Measurements from ENCODE around the gene WDR47. TPM values are rescaled to one million over a fixed set of nuclear protein-coding genes. Genes with fewer than 3 reads are reported as not detected.

Gene WDR47
- total RNA-seq: 1 to 10 TPM; 6.9 to 7.6 TPM

- ChIA-PET POLR2A (interaction anchor here (0.7 to 1.1 kb wide), 5 partner anchors 19 to 350 kb away, joined by 3 to 10 read pairs (median 3); partner anchors contain the start of genes PRPF38B and TAF13), CTCF (interaction anchor here (0.6 to 1.6 kb wide), 6 partner anchors 14 to 58 kb away, joined by 3 to 10 read pairs (median 4); partner anchors contain the start of genes TAF13 and TMEM167B)
- DNase-seq (peak; percentile 98), ATAC-seq (peak; percentile 99)
- Mint-ChIP-seq H3K27ac (peak within 1 kb of the TSS; percentile 65), H3K4me1 (peaks cover 16% of the 10 kb centered on the region), H3K9me3 (ENCODE audit: low read depth) (no peaks in the 10 kb centered on the region), H3K4me3 (peak within 1 kb of the TSS; percentile 82), H3K36me3 (ENCODE audit: low read depth) (no peaks in the 10 kb centered on the region), H3K27me3 (no peaks in the 10 kb centered on the region)
- intact Hi-C loops (cut with DNase I, micrococcal nuclease): loop anchor here (1.0 to 5.0 kb wide), 14 partner anchors 34 to 506 kb away; partner anchors contain the start of genes CLCC1 (in 2 of the 2), SARS1 (in 2 of the 2), TMEM167B (in 2 of the 2) and ATXN7L2 (in 1 of the 2)
Observed at GRCh38 chr1:109041621-109042468, at the start of gene WDR47. WDR47 (minus strand) TSS chr1:109042102; CDS start chr1:109023512, 18,590 bp downstream.

GRCh38 chr1:109091078-109091838 lies 49.4 kb upstream of the WDR47 start:
- ChIA-PET CTCF (interaction anchor here (0.7 to 2.8 kb wide), 12 partner anchors 9 to 209 kb away, joined by 3 to 47 read pairs (median 4); partner anchors contain the start of genes ELAPOR1, TAF13 and WDR47), POLR2A (interaction anchor here (0.5 to 2.8 kb wide), 8 partner anchors 9 to 120 kb away, joined by 3 to 19 read pairs (median 4); partner anchors contain the start of genes TAF13 and WDR47)
- Mint-ChIP-seq H3K9me3 (ENCODE audit: low read depth) (no peaks in the 10 kb centered on the region), H3K27ac (peak overlapping the region; percentile 84), H3K36me3 (ENCODE audit: low read depth) (peaks cover 31% of the 10 kb centered on the region), H3K27me3 (no peaks in the 10 kb centered on the region), H3K4me1 (peaks cover 30% of the 10 kb centered on the region), H3K4me3 (peak overlapping the region; percentile 85)
- intact Hi-C loops (cut with DNase I, micrococcal nuclease): loop anchor here (2.0 to 10.0 kb wide), 9 partner anchors 102 to 456 kb away; partner anchors contain the start of genes PSMA5 (in 2 of the 2), STXBP3 (in 2 of the 2), ATXN7L2 (in 1 of the 2) and GNAI3 (in 1 of the 2)
- ATAC-seq (peak; percentile 60), DNase-seq (no peak)

GRCh38 chr1:109090196-109091077 lies 48.5 kb upstream of the WDR47 start, which contains the start of gene TMEM167B:
TMEM167B (plus strand) TSS chr1:109090764; CDS start chr1:109090873, 109 bp downstream.
- intact Hi-C loops (cut with DNase I, micrococcal nuclease): loop anchor here (1.0 to 10.0 kb wide), 17 partner anchors 10 to 457 kb away; partner anchors contain the start of genes PSMA5 (in 2 of the 2), STXBP3 (in 2 of the 2), TAF13 (in 2 of the 2) and WDR47 (in 2 of the 2)
- H3K27ac Mint-ChIP-seq: peak within 1 kb of the TSS; percentile 84
- H3K27me3 Mint-ChIP-seq: no peaks in the 10 kb centered on the region
- H3K36me3 Mint-ChIP-seq (ENCODE audit: low read depth): peaks cover 31% of the 10 kb centered on the region
- peak within 1 kb of the TSS; percentile 85 for H3K4me3 Mint-ChIP-seq
- DNase-seq: peak; percentile 95
- peak; percentile 88 for ATAC-seq
- no peaks in the 10 kb centered on the region for H3K9me3 Mint-ChIP-seq (ENCODE audit: low read depth)
- H3K4me1 Mint-ChIP-seq: peaks cover 30% of the 10 kb centered on the region
- ChIA-PET POLR2A (interaction anchor here (0.5 to 2.8 kb wide), 6 partner anchors 10 to 890 kb away, joined by 3 to 19 read pairs (median 4); partner anchors contain the start of genes HENMT1, SLC25A24 and TAF13), CTCF (interaction anchor here (0.7 to 2.8 kb wide), 9 partner anchors 8 to 208 kb away, joined by 3 to 47 read pairs (median 3); partner anchors contain the start of genes TAF13 and WDR47)

GRCh38 chr1:109089242-109090015 lies 47.5 kb upstream of the WDR47 start:
- CTCF ChIA-PET: interaction anchor here (0.6 to 2.8 kb wide), 6 partner anchors 10 to 189 kb away, joined by 3 to 47 read pairs (median 5); partner anchors contain the start of gene WDR47
- H3K27me3 Mint-ChIP-seq: no peaks in the 10 kb centered on the region
- intact Hi-C loops (cut with DNase I, micrococcal nuclease): loop anchor here (1.0 to 10.0 kb wide), 17 partner anchors 11 to 458 kb away; partner anchors contain the start of genes PSMA5 (in 2 of the 2), STXBP3 (in 2 of the 2), TAF13 (in 2 of the 2) and WDR47 (in 2 of the 2)
- ATAC-seq (peak; percentile 14), DNase-seq (peak; percentile 77)
- no peaks in the 10 kb centered on the region for H3K9me3 Mint-ChIP-seq (ENCODE audit: low read depth)
- H3K4me1 Mint-ChIP-seq: peaks cover 26% of the 10 kb centered on the region
- H3K27ac Mint-ChIP-seq: peak overlapping the region; percentile 84
- POLR2A ChIA-PET: interaction anchor here (0.6 to 2.8 kb wide), 3 partner anchors 11 to 220 kb away, joined by 7 to 19 read pairs (median 10); partner anchors contain the start of gene TAF13
- peak overlapping the region; percentile 85 for H3K4me3 Mint-ChIP-seq
- H3K36me3 Mint-ChIP-seq (ENCODE audit: low read depth): peaks cover 25% of the 10 kb centered on the region

- POLR2A ChIA-PET: no interaction called here
- DNase-seq (no peak), ATAC-seq (peak; percentile 12)
- no peak overlapping the region for H3K4me3 Mint-ChIP-seq
- intact Hi-C loops (cut with DNase I, micrococcal nuclease): no loop called here
- no peaks in the 10 kb centered on the region for H3K27me3 Mint-ChIP-seq
- H3K27ac Mint-ChIP-seq: no peak overlapping the region
- peaks cover 6% of the 10 kb centered on the region for H3K36me3 Mint-ChIP-seq (ENCODE audit: low read depth)
- H3K4me1 Mint-ChIP-seq: peaks cover 7% of the 10 kb centered on the region
- CTCF ChIA-PET: interaction anchor here (0.6 to 1.5 kb wide), 5 partner anchors 9 to 236 kb away, joined by 3 to 8 read pairs (median 3); partner anchors contain the start of gene TAF13
- no peaks in the 10 kb centered on the region for H3K9me3 Mint-ChIP-seq (ENCODE audit: low read depth)
Observed at GRCh38 chr1:109084563-109085517, 42.9 kb upstream of the WDR47 start.

- Mint-ChIP-seq H3K27me3 (no peaks in the 10 kb centered on the region), H3K36me3 (ENCODE audit: low read depth) (no peaks in the 10 kb centered on the region), H3K4me3 (no peak overlapping the region), H3K4me1 (no peaks in the 10 kb centered on the region), H3K27ac (no peak overlapping the region), H3K9me3 (ENCODE audit: low read depth) (no peaks in the 10 kb centered on the region)
- CTCF ChIA-PET: interaction anchor here (1.2 to 1.5 kb wide), 3 partner anchors 8 to 29 kb away, joined by 3 to 8 read pairs (median 5); partner anchors contain the start of gene TAF13
- no peak for DNase-seq
- POLR2A ChIA-PET: no interaction called here
- ATAC-seq: no peak
- intact Hi-C loops (cut with DNase I, micrococcal nuclease): no loop called here
Observed at GRCh38 chr1:109083923-109084322, 42.0 kb upstream of the WDR47 start.

GRCh38 chr1:109083501-109083900 lies 41.6 kb upstream of the WDR47 start:
- intact Hi-C loops (cut with DNase I, micrococcal nuclease): no loop called here
- ChIA-PET POLR2A (no interaction called here), CTCF (interaction anchor here (1.2 kb wide), 2 partner anchors 27 to 29 kb away, joined by 3 to 5 read pairs; a partner anchor contains a TSS)
- Mint-ChIP-seq H3K27me3 (no peaks in the 10 kb centered on the region), H3K27ac (no peak overlapping the region), H3K4me3 (no peak overlapping the region), H3K4me1 (no peaks in the 10 kb centered on the region), H3K9me3 (ENCODE audit: low read depth) (no peaks in the 10 kb centered on the region), H3K36me3 (ENCODE audit: low read depth) (no peaks in the 10 kb centered on the region)
- DNase-seq (no peak), ATAC-seq (no peak)

GRCh38 chr1:109080441-109081082 lies 38.7 kb upstream of the WDR47 start:
- ATAC-seq: no peak
- Mint-ChIP-seq H3K4me3 (no peak overlapping the region), H3K4me1 (no peaks in the 10 kb centered on the region), H3K27ac (no peak overlapping the region), H3K27me3 (no peaks in the 10 kb centered on the region), H3K9me3 (ENCODE audit: low read depth) (no peaks in the 10 kb centered on the region), H3K36me3 (ENCODE audit: low read depth) (no peaks in the 10 kb centered on the region)
- CTCF ChIA-PET: interaction anchor here (0.6 kb wide), 1 partner anchor 87 kb away, joined by 5 read pairs; no protein-coding TSS in a partner anchor
- no peak for DNase-seq
- POLR2A ChIA-PET: no interaction called here
- intact Hi-C loops (cut with DNase I, micrococcal nuclease): no loop called here
